ENCODE results near the gene RBM43.

Gene RBM43

DNA sequence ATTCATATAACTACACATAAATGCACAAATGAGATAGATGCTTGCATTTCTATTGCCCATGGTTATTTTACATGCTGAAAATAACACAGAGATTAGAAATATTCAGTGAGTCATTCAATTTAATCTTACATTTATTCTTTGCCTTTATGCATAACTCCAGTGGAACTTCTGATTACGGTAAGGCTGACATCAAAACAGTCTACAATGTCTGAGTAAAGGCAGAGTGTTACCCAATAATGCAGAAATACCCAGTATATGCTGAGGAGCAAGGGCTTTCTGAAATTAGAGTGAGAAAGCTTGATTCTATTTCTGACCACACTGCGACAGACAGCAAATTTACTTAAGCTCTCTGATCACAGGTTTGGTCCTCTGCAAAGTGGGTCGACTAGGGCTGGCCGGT lies 18.6 kb upstream of the RBM43 start:
- no peak for TF ChIP-seq GATA3 (IDR thresholded peaks at IDR 0.05; ENCODE audit: low read depth, low read length)
- TF ChIP-seq GATA2 (IDR thresholded peaks at IDR 0.05; ENCODE audit: low read depth, low read length), result no peak

- TF ChIP-seq GATA2 (IDR thresholded peaks at IDR 0.05; ENCODE audit: low read depth, low read length) (no peak), GATA3 (IDR thresholded peaks at IDR 0.05; ENCODE audit: low read depth, low read length) (no peak)
Measured at GRCh38 chr2:151278487-151278886, 16.8 kb upstream of the RBM43 start.

GRCh38 chr2:151277067-151277466 lies 15.4 kb upstream of the RBM43 start:
- no peak for TF ChIP-seq GATA2 (IDR thresholded peaks at IDR 0.05; ENCODE audit: low read depth, low read length)
- TF ChIP-seq GATA3 (IDR thresholded peaks at IDR 0.05; ENCODE audit: low read depth, low read length), result no peak

- no peak for TF ChIP-seq GATA2 (IDR thresholded peaks at IDR 0.05; ENCODE audit: low read depth, low read length)
- no peak for TF ChIP-seq GATA3 (IDR thresholded peaks at IDR 0.05; ENCODE audit: low read depth, low read length)
Measured at GRCh38 chr2:151275291-151275690, 13.6 kb upstream of the RBM43 start.

DNA sequence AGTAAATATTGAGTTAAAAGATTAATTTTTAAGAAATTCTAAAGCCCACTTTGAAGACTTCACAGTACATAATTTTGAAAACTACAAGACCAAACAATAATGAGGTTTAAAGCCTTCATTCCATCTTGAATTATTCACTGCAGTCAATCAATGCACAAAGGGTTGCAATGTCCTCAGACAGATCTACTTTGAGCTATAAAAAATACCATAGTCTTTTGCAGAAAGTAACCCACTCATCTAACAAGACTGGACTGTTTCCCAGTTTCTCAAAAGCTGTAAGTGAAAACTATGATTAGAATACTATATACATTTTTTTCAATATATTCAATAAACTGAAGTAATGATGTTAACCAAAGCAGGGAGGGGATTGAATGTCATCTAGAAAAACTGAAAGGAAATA lies 10.2 kb upstream of the RBM43 start:
- TF ChIP-seq GATA3 (IDR thresholded peaks at IDR 0.05; ENCODE audit: low read depth, low read length) (no peak), GATA2 (IDR thresholded peaks at IDR 0.05; ENCODE audit: low read depth, low read length) (no peak)

DNA sequence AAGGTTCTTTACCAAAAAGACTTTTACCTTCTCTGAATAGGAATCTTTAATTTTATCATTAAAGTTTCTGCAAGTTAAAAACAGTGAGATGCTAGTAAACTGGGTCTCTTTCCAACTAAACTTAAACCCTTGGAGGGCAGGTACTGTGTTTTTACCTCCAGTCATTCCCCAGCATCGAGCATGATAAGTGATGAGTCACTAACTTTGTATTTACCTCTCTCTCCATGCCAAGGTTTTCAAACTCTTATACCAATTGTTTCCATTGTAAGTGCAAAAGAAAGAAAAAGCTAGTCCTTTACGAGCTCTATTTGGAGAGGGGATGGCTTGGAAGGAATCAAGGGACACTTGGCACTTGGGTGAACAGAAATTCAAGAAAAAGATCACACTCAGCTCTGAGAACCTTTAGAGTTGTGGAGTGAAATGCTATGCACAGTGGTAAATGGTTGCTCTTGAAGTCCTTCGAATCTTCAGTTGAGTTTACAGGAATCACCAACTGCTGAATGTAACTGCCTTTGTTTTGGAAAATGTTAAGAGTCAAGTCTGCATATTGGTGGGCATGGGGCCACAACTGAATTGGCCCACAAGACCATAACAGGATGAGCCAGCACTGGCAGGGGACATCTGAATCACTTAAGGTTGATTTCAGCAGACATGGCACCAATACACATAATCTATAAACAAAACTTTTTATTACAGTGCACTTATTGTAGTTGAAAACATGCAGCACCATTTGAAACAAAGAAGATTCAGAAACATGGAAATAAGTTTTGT lies 8.3 kb upstream of the RBM43 start:
- TF ChIP-seq GATA3 (IDR thresholded peaks at IDR 0.05; ENCODE audit: low read depth, low read length) (no peak), GATA2 (IDR thresholded peaks at IDR 0.05; ENCODE audit: low read depth, low read length) (no peak)

- TF ChIP-seq GATA3 (IDR thresholded peaks at IDR 0.05; ENCODE audit: low read depth, low read length) (no peak), GATA2 (IDR thresholded peaks at IDR 0.05; ENCODE audit: low read depth, low read length) (no peak)
Measured at GRCh38 chr2:151268085-151268484, 6.4 kb upstream of the RBM43 start.

DNA sequence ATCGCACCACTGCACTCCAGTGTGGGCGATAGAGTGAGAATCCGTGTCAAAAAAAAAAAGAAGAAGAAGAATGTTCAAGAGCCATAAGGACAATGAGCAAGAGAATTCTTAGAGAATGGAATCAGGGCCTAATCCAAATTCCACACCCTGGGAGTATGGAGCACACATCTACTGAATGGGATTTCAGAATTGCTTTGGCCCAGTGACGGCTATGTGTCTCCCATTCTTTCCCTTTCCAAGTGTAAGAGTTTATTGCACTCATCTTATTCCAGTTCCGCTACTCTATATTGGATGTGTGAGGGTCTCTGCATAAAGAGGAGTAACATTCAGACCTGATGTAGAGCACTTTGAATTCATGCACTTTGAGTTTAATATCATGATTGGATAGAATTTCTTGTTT lies 5.9 kb upstream of the RBM43 start:
- TF ChIP-seq GATA3 (IDR thresholded peaks at IDR 0.05; ENCODE audit: low read depth, low read length) (no peak), GATA2 (IDR thresholded peaks at IDR 0.05; ENCODE audit: low read depth, low read length) (no peak)

DNA sequence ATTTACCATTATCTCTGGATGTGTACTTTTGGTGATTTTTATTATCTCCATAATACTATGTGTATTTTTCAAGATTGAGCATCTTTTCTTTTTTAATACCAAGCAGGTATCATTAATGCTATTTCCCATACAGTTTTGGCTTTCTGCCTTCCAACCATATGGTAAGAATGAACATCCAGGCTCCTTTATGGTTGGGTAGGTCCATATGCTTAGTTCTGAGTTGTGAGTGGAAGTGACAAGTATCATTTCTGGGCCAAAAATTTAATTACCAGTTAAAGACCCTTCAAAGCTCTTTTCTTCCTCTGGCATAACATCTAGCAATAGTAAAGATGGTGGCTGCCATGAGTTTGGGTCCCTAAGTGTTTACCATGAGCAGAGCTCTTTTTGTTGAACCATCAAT lies 4.3 kb upstream of the RBM43 start:
- TF ChIP-seq GATA3 (IDR thresholded peaks at IDR 0.05; ENCODE audit: low read depth, low read length) (no peak), GATA2 (IDR thresholded peaks at IDR 0.05; ENCODE audit: low read depth, low read length) (no peak)

DNA sequence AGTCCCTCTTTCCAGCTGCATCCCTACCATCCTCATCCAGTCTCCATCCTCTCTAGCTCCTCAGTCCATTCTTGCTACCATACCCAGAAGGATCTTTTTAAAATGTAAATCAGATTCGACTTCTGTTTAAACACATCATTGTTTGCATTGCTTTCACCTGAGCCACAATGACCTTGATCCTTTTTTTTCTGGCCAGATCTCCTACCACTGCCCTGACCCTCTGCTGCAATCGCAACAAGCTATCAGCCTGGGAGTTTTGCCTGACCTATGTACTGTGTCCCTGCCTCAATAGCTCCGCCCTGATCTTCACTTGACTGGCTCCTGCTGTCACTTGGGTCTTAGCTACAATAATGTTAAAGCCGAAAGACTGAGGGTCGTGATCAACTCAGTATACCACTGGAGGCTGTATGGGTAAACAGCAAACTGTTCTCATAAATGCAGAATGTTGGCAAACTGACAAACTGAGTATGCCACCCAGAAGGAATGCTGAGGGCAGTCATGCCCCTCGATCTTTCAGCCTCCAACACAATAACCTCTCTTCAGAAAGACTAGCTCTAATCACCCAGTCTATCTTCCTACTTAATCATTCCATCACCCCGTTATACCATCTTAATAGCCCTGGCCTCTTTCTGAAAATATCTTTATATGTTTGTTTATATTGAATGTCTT lies 2.6 kb upstream of the RBM43 start:
- TF ChIP-seq GATA2 (IDR thresholded peaks at IDR 0.05; ENCODE audit: low read depth, low read length) (no peak), GATA3 (IDR thresholded peaks at IDR 0.05; ENCODE audit: low read depth, low read length) (no peak)

- TF ChIP-seq GATA2 (IDR thresholded peaks at IDR 0.05; ENCODE audit: low read depth, low read length) (no peak), GATA3 (IDR thresholded peaks at IDR 0.05; ENCODE audit: low read depth, low read length) (no peak)
Measured at GRCh38 chr2:151262629-151263028, 966 bp upstream of the RBM43 start.

GRCh38 chr2:151261977-151262291 lies 271 bp upstream of the RBM43 start:
- no peak for TF ChIP-seq GATA3 (IDR thresholded peaks at IDR 0.05; ENCODE audit: low read depth, low read length)
- no peak for TF ChIP-seq GATA2 (IDR thresholded peaks at IDR 0.05; ENCODE audit: low read depth, low read length)

GRCh38 chr2:151260573-151261230 lies 961 bp downstream of the RBM43 start:
- TF ChIP-seq GATA2 (IDR thresholded peaks at IDR 0.05; ENCODE audit: low read depth, low read length) (no peak), GATA3 (IDR thresholded peaks at IDR 0.05; ENCODE audit: low read depth, low read length) (no peak)

DNA sequence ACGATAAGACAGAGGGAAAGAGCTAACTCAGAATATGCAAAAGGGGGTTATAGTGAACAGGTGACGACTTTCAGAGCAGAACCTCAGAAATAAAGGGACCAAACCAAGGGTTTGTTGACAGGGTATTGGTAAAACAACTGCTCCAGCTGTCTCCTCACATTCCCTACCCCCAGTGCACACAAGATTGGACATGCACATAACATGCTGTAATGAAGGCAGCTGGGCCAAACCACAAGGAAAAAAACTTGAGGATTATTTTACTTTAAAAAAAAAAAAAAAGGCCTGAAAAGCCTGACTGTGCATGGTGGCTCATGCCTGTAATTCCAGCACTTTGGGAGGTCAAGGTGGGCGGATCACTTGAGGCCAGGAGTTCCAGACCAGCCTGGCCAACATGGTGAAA lies 3.5 kb downstream of the RBM43 start:
- TF ChIP-seq GATA3 (IDR thresholded peaks at IDR 0.05; ENCODE audit: low read depth, low read length), result no peak
- TF ChIP-seq GATA2 (IDR thresholded peaks at IDR 0.05; ENCODE audit: low read depth, low read length), result no peak

GRCh38 chr2:151252646-151253045 lies 9.0 kb downstream of the RBM43 start:
- TF ChIP-seq GATA2 (IDR thresholded peaks at IDR 0.05; ENCODE audit: low read depth, low read length) (no peak), GATA3 (IDR thresholded peaks at IDR 0.05; ENCODE audit: low read depth, low read length) (no peak)

Measured in SH-SY5Y (cell line).